ENCODE measurements around the gene RNF115.

DNA sequence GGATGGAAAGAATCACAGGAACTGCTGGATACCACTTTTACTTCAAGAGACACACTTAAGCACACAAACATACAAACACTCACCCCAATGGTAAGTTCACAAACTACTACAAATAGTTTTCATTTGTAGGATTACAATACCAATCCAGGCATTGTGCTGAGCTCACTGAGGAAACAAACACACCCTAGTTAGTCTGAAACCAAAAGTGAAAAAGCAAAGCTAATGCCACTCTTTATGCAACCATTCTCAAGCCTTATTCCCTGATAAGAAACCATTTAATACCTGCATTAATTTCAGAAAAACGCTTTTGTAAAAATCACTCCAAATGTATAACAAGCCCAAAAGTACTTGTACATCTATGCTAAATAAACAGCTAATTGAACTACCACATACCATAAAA is 38.3 kb downstream of the RNF115 start:
- TF ChIP-seq POLR2A (IDR thresholded peaks at IDR 0.05; ENCODE audit: low read depth, low read length) = no peak
- no peak for TF ChIP-seq CTCF (conservative IDR thresholded peaks at IDR 0.05; ENCODE audit: low read depth, low read length)
- no peak for TF ChIP-seq CEBPB (IDR thresholded peaks at IDR 0.05; ENCODE audit: low read depth, low read length)
- no peak for TF ChIP-seq RAD21 (IDR thresholded peaks at IDR 0.05; ENCODE audit: low read length)
- TF ChIP-seq CHD1 (IDR thresholded peaks at IDR 0.05; ENCODE audit: low read depth, low read length) = no peak
- no peak for TF ChIP-seq RFX5 (IDR thresholded peaks at IDR 0.05; ENCODE audit: low read depth, low read length)
- TF ChIP-seq, protein P1, sequence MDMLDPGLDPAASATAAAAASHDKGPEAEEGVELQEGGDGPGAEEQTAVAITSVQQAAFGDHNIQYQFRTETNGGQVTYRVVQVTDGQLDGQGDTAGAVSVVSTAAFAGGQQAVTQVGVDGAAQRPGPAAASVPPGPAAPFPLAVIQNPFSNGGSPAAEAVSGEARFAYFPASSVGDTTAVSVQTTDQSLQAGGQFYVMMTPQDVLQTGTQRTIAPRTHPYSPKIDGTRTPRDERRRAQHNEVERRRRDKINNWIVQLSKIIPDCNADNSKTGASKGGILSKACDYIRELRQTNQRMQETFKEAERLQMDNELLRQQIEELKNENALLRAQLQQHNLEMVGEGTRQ (IDR thresholded peaks at IDR 0.05; ENCODE audit: low read depth, low read length) = no peak
- no peak for TF ChIP-seq RCOR1 (IDR thresholded peaks at IDR 0.05; ENCODE audit: insufficient replicate concordance, low read length)
- no peak for TF ChIP-seq BHLHE40 (IDR thresholded peaks at IDR 0.05; ENCODE audit: low read depth, low read length)
- no peak for TF ChIP-seq MXI1 (IDR thresholded peaks at IDR 0.05; ENCODE audit: borderline replicate concordance, low read depth, low read length)
- TF ChIP-seq SMC3 (IDR thresholded peaks at IDR 0.05; ENCODE audit: low read depth, low read length) = no peak
- no peak for TF ChIP-seq MAFK (IDR thresholded peaks at IDR 0.05; ENCODE audit: low read depth, low read length)

Measured in IMR-90 (cell line).